GM21786 (cell line): ENCODE results near the gene RDX.

ENCODE experiments used
- ATAC-seq: cut with Tn5 transposase; IDR thresholded peaks from one replicate; pipeline ENCODE4 v1.9.1; 2021; ENCODE audit not compliant: unreplicated experiment

The RDX gene

DNA sequence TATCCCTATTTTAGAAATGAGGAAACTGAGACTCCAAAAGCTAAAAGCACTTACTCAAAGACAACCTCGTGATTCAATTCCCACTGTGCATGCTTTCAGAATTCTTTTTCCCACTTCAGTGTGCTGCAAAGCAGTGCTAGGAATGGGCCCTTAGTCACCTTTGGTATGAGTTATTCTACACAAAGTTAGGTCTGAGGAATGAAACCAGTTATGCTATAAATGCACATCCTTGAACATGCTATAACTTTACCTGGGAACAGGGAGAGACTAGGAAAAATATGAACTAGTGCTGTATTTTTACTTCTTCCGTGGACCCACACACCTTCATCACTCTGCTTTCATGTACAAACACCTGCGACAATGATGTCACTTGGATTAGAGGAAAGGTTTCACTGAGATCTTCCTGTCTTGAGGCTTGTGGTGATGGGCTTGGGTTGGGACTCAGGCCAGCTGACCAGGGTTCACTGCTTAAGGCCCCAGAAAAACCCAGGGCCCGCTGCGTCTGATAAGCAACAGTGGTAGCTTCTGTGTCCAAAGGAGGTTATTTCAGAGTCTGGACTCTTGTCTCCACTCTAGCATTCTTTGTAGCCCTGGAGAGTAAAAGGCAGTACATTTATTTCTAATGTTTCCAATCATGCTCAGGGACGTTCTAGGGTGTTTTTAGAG lies 121.6 kb downstream of the RDX start:
- no peak for ATAC-seq

- ATAC-seq: no peak
Observed at GRCh38 chr11:110173811-110174644, 122.4 kb downstream of the RDX start.

- ATAC-seq: no peak
Observed at GRCh38 chr11:110172468-110173065, 123.8 kb downstream of the RDX start.

DNA sequence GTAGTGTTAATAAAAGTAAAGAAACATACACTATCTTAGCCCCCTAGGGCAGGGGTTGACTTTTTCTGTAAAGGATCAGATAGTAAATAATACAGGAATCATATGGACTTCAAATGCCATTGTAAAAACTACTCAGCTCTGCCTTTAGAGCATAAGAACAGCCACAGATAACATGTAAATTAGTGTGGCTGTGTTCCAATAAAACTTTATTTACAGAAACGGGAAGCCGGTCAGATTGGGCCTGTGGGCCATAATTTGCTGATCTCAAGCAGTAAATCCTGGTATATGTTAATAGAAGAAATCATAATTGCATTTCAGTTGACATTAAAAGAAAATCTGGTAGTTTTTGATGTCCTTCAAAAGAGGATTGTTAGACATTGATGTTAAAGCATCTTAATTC lies 126.7 kb downstream of the RDX start:
- ATAC-seq: no peak

GRCh38 chr11:110168033-110168803 lies 128.2 kb downstream of the RDX start:
- ATAC-seq: no peak

GRCh38 chr11:110165039-110165925 lies 131.1 kb downstream of the RDX start:
- ATAC-seq: no peak

- no peak for ATAC-seq
Observed at GRCh38 chr11:110162216-110162615, 134.2 kb downstream of the RDX start.

DNA sequence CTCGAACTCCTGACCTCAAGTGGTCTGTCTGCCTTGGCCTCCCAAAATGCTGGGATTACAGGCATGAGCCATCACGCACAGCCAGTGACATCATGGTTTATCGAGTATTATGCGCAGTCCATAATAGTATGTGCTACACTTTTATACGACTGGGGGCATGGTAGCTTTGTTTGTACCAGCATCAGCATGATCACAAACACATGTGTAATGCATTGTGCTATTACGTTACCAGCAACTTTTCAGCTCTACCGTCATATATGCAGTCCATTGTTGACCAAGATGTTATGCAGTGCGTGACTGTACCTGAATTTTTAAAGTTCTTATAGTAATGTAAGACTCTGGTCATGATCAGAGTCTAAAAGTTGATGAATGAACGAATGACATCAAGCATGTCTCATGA lies 135.4 kb downstream of the RDX start:
- ATAC-seq: no peak

DNA sequence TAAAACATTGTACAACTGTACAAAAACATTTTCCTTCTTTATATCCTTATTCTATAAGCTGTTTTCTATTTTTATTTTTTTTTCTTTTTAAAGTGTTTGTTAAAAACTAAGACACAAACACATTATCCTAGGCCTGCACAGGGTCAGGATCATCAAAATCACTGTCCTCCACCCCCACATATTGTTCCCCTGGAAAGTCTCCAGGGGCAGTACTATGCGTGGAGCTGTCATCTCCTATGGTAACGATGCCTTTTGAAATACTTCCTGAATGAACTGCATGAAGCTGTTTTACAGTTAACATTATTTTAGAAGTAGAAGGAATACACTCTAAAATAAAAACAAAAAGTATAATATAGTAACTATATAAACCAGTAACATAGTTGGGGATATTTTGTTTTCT lies 136.0 kb downstream of the RDX start:
- ATAC-seq: no peak

- ATAC-seq: no peak
Observed at GRCh38 chr11:110160016-110160415, 136.4 kb downstream of the RDX start.

GRCh38 chr11:110159476-110159875 lies 136.9 kb downstream of the RDX start:
- ATAC-seq: no peak

DNA sequence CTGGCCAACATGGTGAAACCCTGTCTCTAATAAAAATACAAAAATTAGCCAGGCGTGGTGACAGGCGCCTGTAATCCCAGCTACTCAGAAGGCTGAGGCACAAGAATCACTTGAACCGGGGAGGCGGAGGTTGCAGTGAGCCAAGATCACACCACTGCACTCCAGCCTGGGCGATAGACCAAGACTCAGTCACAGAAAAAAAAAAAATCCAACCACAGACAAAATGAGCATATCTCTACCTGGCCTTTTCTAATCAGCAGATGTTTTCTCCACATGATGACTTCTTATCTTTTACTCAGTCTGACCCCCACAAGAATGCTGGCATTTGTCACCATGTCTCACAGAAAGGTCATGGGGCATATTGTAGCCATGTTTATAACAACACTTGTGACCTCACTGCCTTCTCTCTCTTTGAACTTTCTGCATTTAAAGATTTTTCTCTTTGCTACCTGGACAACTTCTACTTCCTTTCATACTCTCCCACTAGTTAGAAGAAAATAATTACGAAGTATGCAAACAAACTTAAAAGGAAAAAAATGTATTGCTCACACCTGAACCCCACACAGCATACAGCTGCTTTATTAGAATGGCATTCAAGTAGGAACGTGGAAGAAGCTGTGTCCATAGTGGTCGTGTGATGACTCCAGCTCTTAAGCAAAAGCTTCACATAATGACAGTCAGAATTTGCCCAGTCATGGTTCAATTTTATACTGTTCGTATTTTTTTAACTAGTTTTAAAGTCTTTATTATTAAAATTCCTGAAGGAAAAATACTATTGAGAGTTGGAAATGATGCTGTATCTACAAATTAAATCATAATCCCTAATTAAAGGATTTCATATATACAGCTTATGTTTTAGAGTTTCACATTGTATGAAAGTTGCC lies 137.9 kb downstream of the RDX start:
- no peak for ATAC-seq

DNA sequence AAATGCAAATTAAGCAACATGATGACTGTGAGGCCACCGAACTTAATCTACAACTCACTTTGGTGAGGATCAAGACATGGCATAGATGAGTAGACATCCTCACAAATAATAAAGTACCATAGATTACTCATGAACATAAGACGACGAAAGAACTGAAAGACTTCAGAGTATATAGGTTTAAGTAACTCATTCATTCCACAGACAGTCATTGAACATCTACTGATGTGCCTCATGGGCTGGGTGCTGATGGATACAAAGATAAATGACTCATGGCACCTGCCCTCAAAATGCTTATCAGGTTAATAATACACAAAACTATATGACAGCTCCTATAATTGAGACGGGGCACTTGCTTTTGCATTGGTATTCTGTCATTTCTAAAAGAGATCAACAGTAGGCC lies 139.9 kb downstream of the RDX start:
- no peak for ATAC-seq

DNA sequence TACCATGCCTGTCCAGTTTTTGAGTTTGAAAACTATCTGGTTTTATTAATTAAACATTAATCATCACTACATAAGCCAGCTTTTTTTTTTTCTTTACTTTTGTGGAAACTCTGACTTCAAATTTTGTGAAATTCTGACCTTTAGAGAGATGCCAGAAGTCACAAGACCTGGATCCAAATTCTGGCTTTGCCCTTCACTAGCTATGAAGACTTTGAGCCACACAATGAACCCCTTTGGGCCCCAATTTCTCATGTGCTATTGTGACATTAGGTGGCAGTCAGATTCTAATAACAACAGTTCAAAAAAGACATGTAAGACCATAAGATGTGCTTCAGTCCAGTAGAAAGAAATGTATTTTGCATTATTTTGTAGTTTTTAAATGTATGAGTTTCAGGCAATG lies 142.9 kb downstream of the RDX start:
- ATAC-seq: no peak

DNA sequence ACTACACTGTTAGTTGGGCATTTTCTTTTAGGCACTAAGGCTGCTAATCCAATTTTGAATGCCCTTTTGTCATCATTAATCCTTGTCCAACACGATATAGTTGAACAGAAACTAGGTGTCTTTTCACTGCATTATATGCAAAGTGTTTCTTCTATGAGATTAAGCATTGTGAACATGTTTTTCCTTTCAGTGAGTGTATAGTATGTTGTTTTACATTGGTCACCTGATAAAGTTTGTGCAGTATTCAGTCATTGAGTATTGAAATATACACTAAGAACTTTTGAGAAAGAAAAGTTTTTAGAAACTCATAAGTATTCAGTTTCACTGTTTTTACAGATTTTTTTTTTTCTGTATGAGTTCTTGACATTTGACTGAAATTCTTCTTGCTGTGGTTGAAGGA lies 144.2 kb downstream of the RDX start:
- ATAC-seq: no peak

GRCh38 chr11:110148775-110149744 lies 147.4 kb downstream of the RDX start:
- no peak for ATAC-seq

GRCh38 chr11:110147962-110148709 lies 148.3 kb downstream of the RDX start:
- ATAC-seq: no peak

- no peak for ATAC-seq
Observed at GRCh38 chr11:110141812-110142211, 154.6 kb downstream of the RDX start.
